ENCODE data around the gene ATP7B.
A peak's percentile ranks its signal among the peaks of the same experiment; 100 is the strongest.
"Not testable (repeated sequence)": the region's sequence is repeated elsewhere in the genome, so short reads cannot be mapped to it uniquely, and the experiment has no call there.

The ATP7B gene

DNA sequence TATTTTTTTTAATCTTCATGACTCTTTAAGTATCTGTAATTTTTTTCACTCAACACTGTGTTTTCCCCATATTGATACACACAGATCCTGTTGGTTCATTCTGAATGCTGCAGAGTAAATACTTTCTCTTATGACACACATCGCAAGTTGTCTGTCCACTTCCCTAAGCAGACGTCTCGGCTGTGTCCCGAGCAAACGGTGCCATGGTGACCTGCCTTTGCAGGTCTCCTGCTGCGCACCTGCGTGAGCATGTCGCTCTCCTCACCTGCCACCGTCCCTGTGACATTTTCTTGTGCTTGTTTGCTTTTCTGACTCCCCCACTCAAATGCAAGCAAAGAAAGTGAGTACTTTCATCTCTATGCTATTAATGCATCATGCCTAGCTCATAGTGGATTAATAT lies 91.7 kb downstream of the ATP7B start:
- no peak for DNase-seq

- no peak for DNase-seq
These were observed 94.3 kb downstream of the ATP7B start for GRCh38 chr13:51916962-51917361.

- DNase-seq: no peak
These were observed 95.0 kb downstream of the ATP7B start for GRCh38 chr13:51916051-51916818.

DNA sequence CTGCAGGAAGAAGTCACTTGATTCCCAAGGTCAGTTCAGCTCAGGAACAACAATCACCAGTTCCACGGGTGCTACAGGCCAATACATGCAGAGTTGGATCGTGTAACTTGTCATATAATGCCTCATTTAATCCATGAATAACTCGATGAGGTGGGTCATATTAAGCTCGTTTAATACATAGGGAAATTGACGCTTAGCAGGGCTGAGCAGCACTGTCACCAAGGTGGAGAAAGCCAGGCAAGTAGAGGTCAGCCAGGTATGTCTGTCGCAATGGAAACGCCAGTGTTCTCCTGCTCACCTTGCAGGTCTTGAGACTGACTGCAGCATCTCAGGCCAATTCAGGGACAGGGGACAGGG lies 97.1 kb downstream of the ATP7B start:
- no peak for DNase-seq

- peak; percentile 44 for DNase-seq
These were observed 97.7 kb downstream of the ATP7B start for GRCh38 chr13:51913421-51914136.

DNA sequence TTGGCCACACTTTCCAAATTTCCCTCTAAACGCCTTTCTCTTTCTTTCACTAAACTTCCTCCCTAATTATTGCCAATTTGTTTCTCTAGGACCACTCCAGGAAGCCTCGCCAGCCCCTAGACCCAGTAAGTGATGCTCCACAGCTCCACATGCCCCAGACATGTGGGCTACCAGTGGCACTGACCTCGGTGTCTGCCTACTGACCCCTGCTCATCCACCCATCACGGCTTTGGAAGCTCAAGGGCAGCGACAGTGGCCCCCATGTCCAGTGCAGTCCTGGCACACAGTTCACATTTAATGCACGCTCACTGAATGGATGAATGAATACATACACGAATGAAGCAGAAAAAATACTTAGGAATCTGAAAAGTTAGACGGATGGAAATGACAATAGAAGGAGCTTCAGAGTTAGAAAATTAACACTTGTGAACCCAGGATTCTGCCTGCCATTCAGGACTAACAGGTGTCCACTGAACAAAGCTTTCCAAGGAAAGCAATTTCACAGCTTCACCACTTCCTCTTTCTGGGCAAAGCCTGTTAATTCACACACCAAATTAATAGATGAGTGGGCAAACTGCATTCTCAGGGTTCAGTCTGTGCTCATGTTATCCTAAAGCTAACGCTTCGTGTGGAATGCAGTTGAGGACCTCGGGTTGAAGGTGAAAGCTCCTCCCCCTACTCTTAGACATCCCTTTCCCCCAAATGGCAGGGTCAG lies 98.6 kb downstream of the ATP7B start:
- no peak for DNase-seq

- no peak for DNase-seq
These were observed 99.2 kb downstream of the ATP7B start for GRCh38 chr13:51912091-51912490.

DNA sequence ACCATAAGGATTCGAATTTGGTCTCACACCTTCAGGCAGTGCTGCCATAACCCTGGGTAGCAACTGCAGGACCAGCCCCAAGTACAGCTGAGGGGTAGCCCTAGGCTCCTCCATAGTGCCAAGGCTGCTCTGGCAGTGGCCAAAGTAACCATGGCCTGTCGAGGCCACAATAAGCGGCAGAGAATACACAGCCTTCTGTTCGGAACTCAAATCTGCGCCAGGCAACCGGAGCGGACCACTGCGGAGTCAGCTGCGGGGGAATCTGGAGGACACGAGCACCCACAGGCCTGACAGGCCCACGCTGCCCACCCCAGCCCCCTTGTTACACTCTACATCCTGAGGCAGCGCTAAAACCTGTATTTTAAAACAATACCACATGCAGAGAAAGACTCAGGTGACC lies 100.7 kb downstream of the ATP7B start:
- DNase-seq: no peak

DNA sequence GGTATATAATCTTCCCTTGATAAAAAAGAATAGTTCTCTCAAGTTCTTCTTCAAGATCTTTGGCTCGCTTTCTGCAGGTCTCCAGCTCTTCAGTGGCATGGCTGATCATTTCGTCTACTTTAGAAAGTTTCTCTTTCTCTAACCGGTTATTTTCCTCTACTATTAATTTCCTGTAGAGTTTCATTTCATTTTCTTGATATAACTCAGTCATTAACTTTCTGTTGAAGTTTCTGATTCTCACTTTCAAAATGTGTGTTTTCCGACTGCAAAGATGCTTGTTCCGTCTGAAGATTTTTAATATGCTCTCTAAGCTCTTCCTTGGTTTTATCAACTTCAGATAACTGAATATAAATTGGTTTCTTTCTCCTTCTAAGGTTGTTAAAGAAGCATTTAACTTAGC lies 102.0 kb downstream of the ATP7B start:
- not testable (repeated sequence) for DNase-seq

GRCh38 chr13:51907040-51907732 lies 104.1 kb downstream of the ATP7B start:
- DNase-seq: no peak

DNA sequence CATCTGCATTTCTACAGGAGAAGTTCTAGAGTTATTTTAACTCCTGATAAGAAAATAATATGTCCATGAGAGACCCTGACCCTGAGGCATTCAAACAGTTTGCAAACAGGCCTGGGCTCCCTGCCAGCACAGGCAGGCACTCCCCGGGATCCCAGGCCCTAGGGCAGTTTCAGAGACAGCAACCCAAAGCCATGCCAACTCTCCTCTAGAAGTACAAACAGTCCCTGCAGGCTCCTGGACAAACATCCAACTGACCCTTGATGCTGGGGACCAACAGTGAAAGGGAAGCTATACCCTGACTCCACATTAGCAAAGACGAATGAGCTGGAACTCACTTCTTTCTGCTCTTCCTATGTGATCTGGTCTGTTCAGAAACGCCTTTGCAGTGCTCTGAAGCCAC lies 104.7 kb downstream of the ATP7B start:
- DNase-seq: no peak

DNA sequence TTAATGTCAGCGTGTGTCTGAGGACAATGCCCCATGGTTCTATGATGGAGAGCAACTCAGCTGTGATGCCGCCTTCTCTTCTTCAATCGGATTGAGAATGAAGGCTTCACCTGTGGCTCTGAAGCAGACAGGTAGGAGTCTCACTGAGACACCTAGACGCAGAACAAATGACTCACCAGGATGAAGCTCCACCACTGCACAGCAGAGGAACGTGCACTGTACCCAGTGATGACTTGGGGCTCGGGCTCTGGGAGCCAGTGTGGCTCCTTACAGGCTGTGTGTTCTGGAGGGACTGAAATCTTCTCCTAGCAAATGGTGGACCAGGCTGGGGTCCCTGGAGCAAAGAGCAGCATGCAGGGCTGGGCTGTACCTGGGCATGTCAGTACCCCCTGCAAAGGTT lies 105.5 kb downstream of the ATP7B start:
- DNase-seq: no peak

GRCh38 chr13:51902776-51903175 lies 108.5 kb downstream of the ATP7B start:
- no peak for DNase-seq

DNA sequence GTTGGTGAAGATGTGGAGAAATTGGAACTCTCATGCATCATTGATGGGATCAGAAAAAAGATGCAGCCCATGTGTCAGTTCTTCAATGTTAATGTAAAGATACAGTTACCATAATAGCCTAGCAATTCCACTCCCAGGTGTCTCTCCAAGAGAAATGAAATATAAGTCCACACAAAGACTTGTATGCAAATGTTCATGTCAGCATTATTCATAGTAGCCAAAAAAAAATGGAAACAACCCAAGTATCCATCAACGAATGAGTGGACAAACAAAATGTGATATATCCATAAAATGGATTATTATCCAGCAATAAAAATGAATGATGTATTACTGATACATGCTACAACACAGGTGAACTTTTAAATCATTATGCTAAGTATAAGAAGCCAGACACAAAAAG lies 110.8 kb downstream of the ATP7B start:
- DNase-seq: no peak

DNA sequence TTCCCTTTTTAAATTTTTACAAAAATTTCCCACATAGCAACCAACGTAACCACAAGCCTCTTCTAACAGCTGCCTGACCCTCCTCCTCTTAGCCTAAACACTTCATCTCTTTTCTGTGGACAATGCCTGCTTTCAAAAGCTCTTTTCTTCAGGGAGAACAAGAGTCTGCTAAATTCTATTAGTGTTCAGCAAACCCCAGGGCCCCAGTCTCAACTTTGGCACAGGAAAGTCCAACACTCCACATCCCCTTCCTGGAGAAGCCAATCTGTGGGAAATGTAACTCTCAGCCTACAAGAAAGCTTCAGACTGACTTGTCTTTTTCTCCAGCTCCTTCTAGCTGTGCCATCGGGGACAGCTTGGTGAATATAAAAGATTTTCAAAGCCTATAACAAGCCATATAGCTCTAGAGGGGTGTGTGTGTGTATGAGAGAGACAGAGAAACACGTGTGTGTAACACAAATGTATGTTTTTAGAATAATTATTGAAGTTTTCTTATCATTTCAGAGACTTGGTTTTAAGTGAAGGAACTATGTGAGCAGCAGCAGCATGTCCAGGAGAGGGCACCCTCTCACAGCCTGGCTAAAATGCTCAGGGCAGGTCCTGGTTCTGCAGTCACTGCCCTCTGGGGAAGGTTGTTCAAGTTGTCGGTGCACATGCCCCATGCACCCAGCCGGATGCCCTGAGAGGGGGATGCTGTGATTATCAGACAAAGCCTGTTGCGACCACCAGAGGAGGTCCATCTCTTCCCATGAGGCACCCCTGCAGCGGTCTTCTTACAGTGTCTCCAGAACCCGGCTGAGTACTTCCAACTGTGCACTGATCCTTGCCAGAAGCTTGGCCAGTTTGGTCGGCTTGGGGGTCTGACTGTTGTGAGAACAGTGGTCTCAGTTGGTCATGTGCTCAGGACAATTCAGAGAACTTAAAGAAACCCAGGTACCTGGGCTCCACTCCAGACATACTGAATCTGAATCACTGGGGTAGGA lies 115.1 kb downstream of the ATP7B start:
- peak; percentile 2 for DNase-seq

- DNase-seq: no peak
These were observed 117.0 kb downstream of the ATP7B start for GRCh38 chr13:51894239-51894638.

DNA sequence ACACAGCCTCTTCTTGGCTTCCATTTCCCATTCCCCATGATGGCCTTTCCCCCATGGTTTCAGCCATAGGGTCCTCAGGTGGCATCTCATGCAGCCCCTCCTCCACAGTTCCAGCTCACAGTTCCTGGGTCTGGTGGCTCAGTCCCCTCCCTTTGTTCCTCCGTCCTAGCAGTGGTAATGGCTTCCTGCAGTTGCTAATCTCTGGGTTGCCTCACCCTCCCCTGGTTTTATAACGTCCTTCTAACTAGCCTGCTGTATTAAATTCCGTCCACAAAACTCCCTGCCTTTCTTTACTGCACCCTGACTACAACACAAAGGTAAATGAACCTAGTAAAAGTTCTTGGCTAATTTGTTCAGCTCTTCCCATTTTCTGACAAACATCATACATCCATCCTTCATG lies 118.6 kb downstream of the ATP7B start:
- DNase-seq: no peak

DNA sequence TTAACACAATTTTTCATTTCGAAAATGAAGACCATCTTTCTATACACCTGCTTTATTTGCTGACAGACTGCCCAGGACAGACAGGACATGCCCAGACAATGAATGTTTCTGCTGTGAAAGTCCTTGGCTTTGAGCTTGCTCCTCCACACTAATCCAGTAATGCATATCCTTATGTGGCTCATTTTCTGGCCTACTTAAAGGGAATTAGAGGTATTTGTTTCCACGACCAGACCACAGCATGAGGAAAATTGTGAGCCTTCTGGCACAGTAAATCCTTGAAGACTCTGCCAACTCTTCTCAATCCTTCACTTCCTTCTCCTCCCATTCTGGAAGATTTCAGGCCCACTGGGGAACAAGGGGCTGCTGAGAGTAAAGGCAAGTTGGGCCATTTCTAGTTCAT lies 123.8 kb downstream of the ATP7B start:
- DNase-seq: no peak

DNA sequence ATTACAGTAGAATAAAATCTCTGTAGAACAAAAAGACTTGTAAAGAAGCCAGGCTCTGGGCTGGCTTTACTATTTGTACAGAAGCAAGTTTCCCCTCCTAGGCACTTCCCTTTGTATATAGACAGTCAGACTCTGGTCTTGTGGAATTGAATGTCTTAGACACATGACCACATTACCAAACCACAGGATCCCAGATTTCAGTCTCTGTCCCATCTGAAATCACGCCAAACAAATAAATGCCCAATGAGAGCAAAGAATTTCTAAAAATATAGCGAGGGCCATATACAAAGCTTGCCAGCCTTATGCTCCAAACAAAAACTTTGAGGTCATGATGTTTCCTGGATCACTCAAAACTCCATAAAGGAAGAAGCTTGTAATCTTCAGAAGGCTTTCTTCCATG lies 125.6 kb downstream of the ATP7B start:
- DNase-seq: no peak

- no peak for DNase-seq
These were observed 128.0 kb downstream of the ATP7B start for GRCh38 chr13:51883226-51883600.
